Spleen (tissue), 11 donors: ENCODE results near the gene DRD1. TPM values are rescaled to one million over a fixed set of nuclear protein-coding genes. Genes with fewer than 3 reads are reported as not detected.
"Not testable (repeated sequence)": the region's sequence is repeated elsewhere in the genome, so short reads cannot be mapped to it uniquely, and the experiment has no call there.

Experiments used
- DNase-seq: peaks from one replicate; pipeline ENCODE4 v3.0.0-alpha.2; 2020
- H3K27ac ChIP-seq, 8 donors: fragments of 200-600 bp; sonication (generic) in 7 of 8; 1 replicate in 4 of 8; 2 replicates in 4 of 8; pipeline versions ENCODE4 v1.5.0 to v1.8.0; 2016 to 2021; ENCODE audit warnings: inconsistent platforms in 4 of 8, mild to moderate bottlenecking in 4 of 8, moderate library complexity in 1 of 8
- H3K27me3 ChIP-seq, 7 donors: fragments of 200-600 bp; sonication (generic) in 6 of 7; replicated peaks in 1 of 7; 1 replicate in 4 of 7; 2 replicates in 3 of 7; pipeline versions ENCODE4 v1.5.0 to v1.8.0; 2016 to 2021; ENCODE audit warnings: inconsistent platforms in 3 of 7, mild to moderate bottlenecking in 1 of 7
- H3K36me3 ChIP-seq, 6 donors: fragments of 200-600 bp; sonication (generic) in 5 of 6; 1 replicate in 4 of 6; 2 replicates in 2 of 6; pipeline versions ENCODE4 v1.5.0 to v1.8.0; 2016 to 2021; ENCODE audit warnings: inconsistent platforms in 2 of 6
- H3K4me1 ChIP-seq, 6 donors: fragments of 200-600 bp; sonication (generic) in 5 of 6; 1 replicate in 3 of 6; 2 replicates in 3 of 6; pipeline versions ENCODE4 v1.5.0 to v1.8.0; 2016 to 2021; ENCODE audit warnings: inconsistent platforms in 3 of 6
- H3K4me3 ChIP-seq, 8 donors: fragments of 200-600 bp; sonication (generic) in 7 of 8; 1 replicate in 4 of 8; 2 replicates in 4 of 8; pipeline versions ENCODE4 v1.5.0 to v1.8.0; 2016 to 2021; ENCODE audit warnings: inconsistent platforms in 4 of 8, mild to moderate bottlenecking in 4 of 8, moderate library complexity in 2 of 8
- H3K9me3 ChIP-seq, 8 donors: fragments of 200-600 bp; sonication (generic) in 7 of 8; 1 replicate in 4 of 8; 2 replicates in 4 of 8; pipeline versions ENCODE4 v1.5.0 to v1.8.0; 2016 to 2021; ENCODE audit warnings: inconsistent platforms in 4 of 8
- CTCF ChIP-seq, 11 experiments: fragments of 200-600 bp in 7 of 11; fragments of 450-650 bp in 4 of 11; sonication (generic) in 4 of 11; IDR thresholded peaks in 8 of 11; conservative IDR thresholded peaks in 3 of 11; 1 replicate in 7 of 11; 2 replicates in 4 of 11; pipeline versions ENCODE4 v1.4.0 to v1.8.0; 2016 to 2021; ENCODE audit warnings: antibody characterized with exemption in 11 of 11, inconsistent platforms in 4 of 11, mild to moderate bottlenecking in 1 of 11
- POLR2A ChIP-seq, 3 donors: fragments of 450-650 bp; IDR thresholded peaks; one replicate each; pipeline ENCODE4 v1.5.1; 2017; ENCODE audit warnings: antibody characterized with exemption in 3 of 3, mild to moderate bottlenecking in 1 of 3
- POLR2AphosphoS5 ChIP-seq, 3 donors: sonication (generic); formaldehyde crosslinking; IDR thresholded peaks; one replicate each; pipeline ENCODE4 v1.5.1; 2017; ENCODE audit warnings: antibody characterized with exemption in 3 of 3
- WGBS, 5 donors: extraction: QIAGEN DNeasy Blood & Tissue Kit in 3 of 5; methylation state at CpG; one replicate each; pipeline versions ENCODE4 v1.1.5 to v1.1.7; 2013 to 2018; 5-methylcytosine and 5-hydroxymethylcytosine counted together
- intact Hi-C: fragments of 100-400 bp; cut with DNase I; formaldehyde crosslinking; loops from one replicate; pipeline ENCODE4 v1.15.0; 2023; ENCODE audit warnings: low total_unique reads
- polyA plus RNA-seq, 3 donors: library from polyadenylated mRNA; stranded (reverse); fragments of 200-250 nt; gene quantifications; one replicate each; pipeline ENCODE4 v1.2.1, GENCODE V29; 2013
- total RNA-seq, 7 donors: library from RNA; depleted of rRNA in 3 of 7; stranded (reverse); fragments of >200 nt in 3 of 7; fragmentation: NEBNext Ultra II Directional in 4 of 7; extraction: Animal tissue kit (Norgen Biotek cat#: 25700) in 4 of 7; gene quantifications; one replicate each; pipeline versions ENCODE4 v1.1.0 to v1.2.1, GENCODE V29; 2016 to 2021
- donor health status: healthy with polysubstance abuse.
- donor health status: DM: no; HTN: no; CAD: no; lungs with moderate emphysema.
- donor health status: DM: no; HTN: no; CAD: no.
- donor health status: Bipolar disorder and iron deficiency.
- donor health status: healthy.
- donor health status: DM: no; HTN: no; CAD: no.
- donor health status: DM: yes; HTN: yes; CAD: no.

Gene DRD1
- total and polyA plus RNA-seq, 10 donors: 0.03 to 0.83 (median 0.11) TPM; not detected in 3

- WGBS, 5 donors: 43 to 47% (median 45%) methylated on average over 3 of the region's 3 CpGs
- peaks cover 7 to 19% (median 15%) of the 10 kb centered on the region in 6 donors for H3K4me1 ChIP-seq
- intact Hi-C loops: loop anchor here (10.0 kb wide), 1 partner anchor 493 kb away; no protein-coding TSS in a partner anchor
These were observed 4.3 kb upstream of the DRD1 start for GRCh38 chr5:175448276-175448675.

GRCh38 chr5:175447571-175447970, 3.6 kb upstream of the DRD1 start:
- no peaks in the 10 kb centered on the region for H3K36me3 ChIP-seq
- H3K27ac ChIP-seq: no peak overlapping the region
- H3K4me3 ChIP-seq: no peak overlapping the region
- H3K9me3 ChIP-seq: no peaks in the 10 kb centered on the region
- H3K4me1 ChIP-seq: peaks cover 7 to 19% (median 15%) of the 10 kb centered on the region in 6 donors
- no peak for DNase-seq
- peaks cover 4 to 78% (median 37%) of the 10 kb centered on the region in 7 donors for H3K27me3 ChIP-seq
- 22 to 46% (median 42%) methylated on average over 2 of the region's 2 CpGs for WGBS, 5 donors
- intact Hi-C loops: loop anchor here (10.0 kb wide), 1 partner anchor 493 kb away; no protein-coding TSS in a partner anchor
- TF ChIP-seq POLR2AphosphoS5 (IDR thresholded peaks at IDR 0.05) (no peak), POLR2A (IDR thresholded peaks at IDR 0.05) (no peak), CTCF (IDR thresholded peaks at IDR 0.05 in 8 of 11, conservative IDR thresholded peaks at IDR 0.05 in 3 of 11) (no peak)

More at GRCh38 chr5:175448276-175448675, 4.3 kb upstream of the DRD1 start:
- no peaks in the 10 kb centered on the region for H3K9me3 ChIP-seq
- H3K27ac ChIP-seq: no peak overlapping the region
- H3K36me3 ChIP-seq: no peaks in the 10 kb centered on the region
- no peak for TF ChIP-seq POLR2A (IDR thresholded peaks at IDR 0.05)
- no peak for TF ChIP-seq POLR2AphosphoS5 (IDR thresholded peaks at IDR 0.05)
- TF ChIP-seq CTCF (IDR thresholded peaks at IDR 0.05 in 8 of 11, conservative IDR thresholded peaks at IDR 0.05 in 3 of 11): no peak
- DNase-seq: no peak
- peaks cover 4 to 78% (median 36%) of the 10 kb centered on the region in 7 donors for H3K27me3 ChIP-seq
- no peak overlapping the region for H3K4me3 ChIP-seq

GRCh38 chr5:175446378-175446777, 2.4 kb upstream of the DRD1 start:
- H3K27ac ChIP-seq, H3K9me3 ChIP-seq, H3K36me3 ChIP-seq, H3K4me3 ChIP-seq, DNase-seq: not testable (repeated sequence)
- WGBS, 5 donors: 87 to 94% (median 89%) methylated on average over 14 of the region's 14 CpGs
- Histone ChIP-seq H3K4me1 (peaks cover 7 to 19% (median 15%) of the 10 kb centered on the region in 6 donors), H3K27me3 (peaks cover 4 to 78% (median 39%) of the 10 kb centered on the region in 7 donors)
- intact Hi-C loops: loop anchor here (10.0 kb wide), 1 partner anchor 492 kb away; no protein-coding TSS in a partner anchor

- Histone ChIP-seq H3K4me1 (peaks cover 7 to 19% (median 15%) of the 10 kb centered on the region in 6 donors), H3K9me3 (no peaks in the 10 kb centered on the region), H3K27me3 (peaks cover 4 to 86% (median 39%) of the 10 kb centered on the region in 7 donors), H3K4me3 (peak overlapping the region in 6 of 8 donors; percentile 15 to 62 (median 30)), H3K27ac (no peak overlapping the region), H3K36me3 (no peaks in the 10 kb centered on the region)
- DNase-seq: no peak
- intact Hi-C loops: loop anchor here (10.0 kb wide), 1 partner anchor 490 kb away; no protein-coding TSS in a partner anchor
- 22 to 33% (median 23%) methylated on average over 37 of the region's 37 CpGs for WGBS, 5 donors
- TF ChIP-seq POLR2A (IDR thresholded peaks at IDR 0.05) (no peak), CTCF (IDR thresholded peaks at IDR 0.05 in 8 of 11, conservative IDR thresholded peaks at IDR 0.05 in 3 of 11) (peak in 3 of 11 experiments; percentile 0 to 14 (median 4))
These were observed 999 bp upstream of the DRD1 start for GRCh38 chr5:175444905-175445456.
